ENCODE data around the gene PEX6.
"Not testable (repeated sequence)": the region's sequence is repeated elsewhere in the genome, so short reads cannot be mapped to it uniquely, and the experiment has no call there.

The PEX6 gene

DNA sequence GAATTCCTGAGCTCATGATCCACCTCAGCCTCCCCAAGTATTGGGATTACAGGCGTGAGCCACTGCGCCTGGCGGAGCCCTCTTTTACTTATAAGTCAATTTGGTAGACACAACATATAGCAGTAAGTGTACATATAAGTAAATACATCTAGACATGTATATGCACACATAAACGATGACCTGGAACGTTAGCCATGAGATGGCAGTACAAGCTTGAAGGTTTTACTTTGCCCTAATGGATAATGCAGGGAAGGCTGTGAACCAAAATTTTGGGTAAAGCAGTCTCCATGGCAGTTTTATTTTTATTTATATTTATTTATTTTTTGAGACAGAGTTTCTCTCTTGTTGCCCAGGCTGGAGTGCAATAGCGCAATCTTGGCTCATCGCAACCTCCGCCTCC is 20.9 kb downstream of the PEX6 start:
- Histone ChIP-seq H3K9me2 (replicated peaks; ENCODE audit: low read depth, low read length) (no peaks in the 10 kb centered on the region), H3K36me3 (ENCODE audit: insufficient read depth, low read length) (no peaks in the 10 kb centered on the region), H3K79me2 (ENCODE audit: insufficient read depth, low read length) (no peaks in the 10 kb centered on the region), H3K4me2 (ENCODE audit: low read depth, low read length, poor library complexity, severe bottlenecking) (no peak overlapping the region), H3K9me3 (ENCODE audit: insufficient read depth, low read depth, low read length) (no peaks in the 10 kb centered on the region), H3K4me3 (ENCODE audit: low read length, poor library complexity, severe bottlenecking) (no peak overlapping the region), H3F3A (ENCODE audit: low read depth) (no peaks in the 10 kb centered on the region), H4K20me1 (ENCODE audit: insufficient read depth, low read length, poor library complexity, severe bottlenecking) (no peaks in the 10 kb centered on the region), H3K9ac (ENCODE audit: low read depth, low read length, poor library complexity, severe bottlenecking) (no peak overlapping the region), H2AFZ (ENCODE audit: low read length) (no peak overlapping the region), H3K4me1 (ENCODE audit: insufficient read depth, low read length, poor library complexity, severe bottlenecking) (no peaks in the 10 kb centered on the region), H3K27me3 (ENCODE audit: insufficient read depth, low read length, poor library complexity, severe bottlenecking) (no peaks in the 10 kb centered on the region)
- TF ChIP-seq CTCF (conservative IDR thresholded peaks at IDR 0.05; ENCODE audit: low read length) (no peak), EZH2phosphoT487 (IDR thresholded peaks at IDR 0.05; ENCODE audit: borderline replicate concordance) (no peak)

DNA sequence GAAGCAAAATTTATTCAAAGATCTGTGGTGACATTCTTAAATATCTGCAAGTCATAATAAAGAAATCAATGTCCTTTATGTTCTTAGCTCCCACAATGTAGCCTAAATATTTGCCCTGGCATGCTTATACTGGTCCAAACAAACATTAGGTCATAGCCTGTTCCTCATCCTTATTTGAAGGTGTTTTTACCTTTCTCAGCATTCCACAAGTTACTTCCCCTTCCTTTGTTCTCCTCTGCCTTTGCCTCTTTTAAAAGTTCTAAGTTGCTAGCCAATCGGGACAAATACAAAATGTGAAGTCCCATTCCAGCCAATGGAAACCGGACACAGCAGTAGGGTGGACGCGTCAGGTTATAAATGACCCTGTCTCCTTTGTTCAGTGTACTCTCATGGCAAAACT is 24.6 kb downstream of the PEX6 start:
- not testable (repeated sequence) for H3K9me2 ChIP-seq (replicated peaks; ENCODE audit: low read depth, low read length); H3K36me3 ChIP-seq (ENCODE audit: insufficient read depth, low read length); H3K9ac ChIP-seq (ENCODE audit: low read depth, low read length, poor library complexity, severe bottlenecking); H3F3A ChIP-seq (ENCODE audit: low read depth); H3K27me3 ChIP-seq (ENCODE audit: insufficient read depth, low read length, poor library complexity, severe bottlenecking); H4K20me1 ChIP-seq (ENCODE audit: insufficient read depth, low read length, poor library complexity, severe bottlenecking); H3K9me3 ChIP-seq (ENCODE audit: insufficient read depth, low read depth, low read length); H3K4me3 ChIP-seq (ENCODE audit: low read length, poor library complexity, severe bottlenecking); H2AFZ ChIP-seq (ENCODE audit: low read length); H3K4me2 ChIP-seq (ENCODE audit: low read depth, low read length, poor library complexity, severe bottlenecking); H3K4me1 ChIP-seq (ENCODE audit: insufficient read depth, low read length, poor library complexity, severe bottlenecking); H3K79me2 ChIP-seq (ENCODE audit: insufficient read depth, low read length)

GRCh38 chr6:42952389-42952788 is 26.6 kb downstream of the PEX6 start:
- no peaks in the 10 kb centered on the region for H3K9me3 ChIP-seq (ENCODE audit: insufficient read depth, low read depth, low read length)
- no peak for TF ChIP-seq EZH2phosphoT487 (IDR thresholded peaks at IDR 0.05; ENCODE audit: borderline replicate concordance)
- TF ChIP-seq CTCF (conservative IDR thresholded peaks at IDR 0.05; ENCODE audit: low read length): no peak
- no peaks in the 10 kb centered on the region for H4K20me1 ChIP-seq (ENCODE audit: insufficient read depth, low read length, poor library complexity, severe bottlenecking)
- no peak overlapping the region for H3K4me2 ChIP-seq (ENCODE audit: low read depth, low read length, poor library complexity, severe bottlenecking)
- no peaks in the 10 kb centered on the region for H3K4me1 ChIP-seq (ENCODE audit: insufficient read depth, low read length, poor library complexity, severe bottlenecking)
- H2AFZ ChIP-seq (ENCODE audit: low read length): no peak overlapping the region
- no peaks in the 10 kb centered on the region for H3K36me3 ChIP-seq (ENCODE audit: insufficient read depth, low read length)
- no peak overlapping the region for H3K9ac ChIP-seq (ENCODE audit: low read depth, low read length, poor library complexity, severe bottlenecking)
- H3K79me2 ChIP-seq (ENCODE audit: insufficient read depth, low read length): no peaks in the 10 kb centered on the region
- H3F3A ChIP-seq (ENCODE audit: low read depth): no peaks in the 10 kb centered on the region
- H3K27me3 ChIP-seq (ENCODE audit: insufficient read depth, low read length, poor library complexity, severe bottlenecking): no peaks in the 10 kb centered on the region
- no peak overlapping the region for H3K4me3 ChIP-seq (ENCODE audit: low read length, poor library complexity, severe bottlenecking)
- H3K9me2 ChIP-seq (replicated peaks; ENCODE audit: low read depth, low read length): no peaks in the 10 kb centered on the region

DNA sequence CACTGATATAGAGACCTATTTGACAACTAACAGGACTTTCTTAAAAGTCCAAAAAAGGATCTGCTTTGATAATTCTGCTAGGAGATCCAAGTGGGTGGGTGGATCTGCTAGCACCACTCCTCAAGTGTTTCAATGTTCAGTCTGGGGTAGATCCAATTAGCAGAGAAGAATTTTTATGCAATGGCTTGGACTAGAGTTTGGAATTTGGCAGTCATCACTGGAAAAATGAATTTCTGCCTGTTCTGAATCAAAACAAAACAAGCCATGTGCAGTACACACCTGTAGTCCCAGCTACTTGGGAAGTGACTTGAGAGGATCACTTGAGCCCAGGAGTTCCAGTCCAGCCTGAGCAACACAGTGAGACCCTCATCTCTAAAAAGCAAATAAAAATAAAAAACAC is 31.0 kb downstream of the PEX6 start:
- TF ChIP-seq CTCF (conservative IDR thresholded peaks at IDR 0.05; ENCODE audit: low read length) (no peak), EZH2phosphoT487 (IDR thresholded peaks at IDR 0.05; ENCODE audit: borderline replicate concordance) (no peak)
- Histone ChIP-seq H3K9ac (ENCODE audit: low read depth, low read length, poor library complexity, severe bottlenecking) (no peak overlapping the region), H3K4me3 (ENCODE audit: low read length, poor library complexity, severe bottlenecking) (no peak overlapping the region), H3K9me3 (ENCODE audit: insufficient read depth, low read depth, low read length) (no peaks in the 10 kb centered on the region), H3K4me2 (ENCODE audit: low read depth, low read length, poor library complexity, severe bottlenecking) (no peak overlapping the region), H3K27me3 (ENCODE audit: insufficient read depth, low read length, poor library complexity, severe bottlenecking) (no peaks in the 10 kb centered on the region), H3F3A (ENCODE audit: low read depth) (no peaks in the 10 kb centered on the region), H4K20me1 (ENCODE audit: insufficient read depth, low read length, poor library complexity, severe bottlenecking) (no peaks in the 10 kb centered on the region), H3K36me3 (ENCODE audit: insufficient read depth, low read length) (peaks cover 5% of the 10 kb centered on the region; the same call in 1 of the 2 replicates), H3K4me1 (ENCODE audit: insufficient read depth, low read length, poor library complexity, severe bottlenecking) (no peaks in the 10 kb centered on the region), H3K9me2 (replicated peaks; ENCODE audit: low read depth, low read length) (no peaks in the 10 kb centered on the region), H3K79me2 (ENCODE audit: insufficient read depth, low read length) (no peaks in the 10 kb centered on the region), H2AFZ (ENCODE audit: low read length) (no peak overlapping the region)

All from Loucy (cell line).